Stimulated activated CD4-positive, alpha-beta T cell treated with anti-CD3 and anti-CD28 coated beads, Interleukin-1b, Interleukin-23, amount 100 ng/mL, for 1 hour (primary cell): ENCODE results near the gene RMI1.

Experiments used
- DNase-seq, 2 donors: peaks; one replicate each; pipeline ENCODE4 v3.0.0-alpha.2; 2020; ENCODE audit warnings: low read depth in 2 of 2

The RMI1 gene

DNA sequence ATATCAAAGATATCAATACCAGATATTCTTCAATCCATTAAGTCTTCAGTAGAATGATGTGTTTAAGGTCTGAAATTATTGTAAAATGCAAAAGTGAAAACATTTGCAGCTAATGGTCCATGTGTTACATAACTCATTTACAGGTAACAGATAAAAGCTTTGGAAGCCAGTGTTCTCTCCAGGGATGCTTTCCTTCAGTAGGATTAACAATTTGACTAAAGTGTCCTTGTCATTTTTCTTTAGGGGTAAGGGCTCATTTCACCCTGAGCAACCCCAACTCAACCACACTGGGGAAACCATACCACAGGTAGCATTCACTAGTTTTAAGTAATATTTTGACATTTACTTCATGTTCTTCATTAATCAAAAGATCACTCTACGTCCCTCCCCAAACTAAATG, 13.5 kb upstream of the RMI1 start:
- no peak for DNase-seq

DNA sequence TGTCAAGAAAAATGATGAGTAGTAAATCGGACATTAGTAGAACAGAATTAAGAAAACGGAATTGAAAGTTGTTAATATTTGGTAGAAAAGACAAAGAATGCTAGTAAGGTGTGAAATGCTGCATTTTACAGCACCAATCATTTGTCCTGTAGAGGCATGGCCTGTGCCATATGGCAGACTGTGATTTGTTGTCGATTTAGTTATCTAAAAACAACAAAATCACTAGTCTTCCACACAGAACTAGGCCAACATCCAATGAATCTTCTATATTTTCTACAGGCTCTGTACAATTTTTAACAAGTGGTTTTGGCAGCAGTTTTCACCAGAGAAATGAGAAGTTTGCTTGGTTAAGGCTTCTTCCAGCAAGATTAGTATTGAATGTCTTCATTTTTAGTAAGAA, 11.0 kb upstream of the RMI1 start:
- no peak for DNase-seq

DNA sequence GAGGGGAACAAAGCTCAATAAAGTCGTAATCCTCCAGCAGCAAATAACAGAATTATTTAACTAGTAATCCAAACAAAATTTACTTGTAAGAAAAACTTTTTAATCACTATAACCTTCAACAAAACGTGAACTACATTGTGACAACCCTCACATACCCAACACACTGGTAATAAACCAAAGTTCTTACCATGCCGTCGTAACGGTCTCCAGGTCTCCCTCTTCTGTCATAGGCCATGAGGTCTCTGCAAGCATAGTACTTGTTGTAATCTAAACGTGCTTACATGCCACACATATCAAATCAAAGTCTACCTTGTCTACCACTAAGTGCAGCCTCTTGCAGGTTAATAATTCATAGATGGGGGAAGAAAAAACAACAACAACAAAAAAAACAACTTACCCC, 9.1 kb upstream of the RMI1 start:
- DNase-seq: no peak

DNA sequence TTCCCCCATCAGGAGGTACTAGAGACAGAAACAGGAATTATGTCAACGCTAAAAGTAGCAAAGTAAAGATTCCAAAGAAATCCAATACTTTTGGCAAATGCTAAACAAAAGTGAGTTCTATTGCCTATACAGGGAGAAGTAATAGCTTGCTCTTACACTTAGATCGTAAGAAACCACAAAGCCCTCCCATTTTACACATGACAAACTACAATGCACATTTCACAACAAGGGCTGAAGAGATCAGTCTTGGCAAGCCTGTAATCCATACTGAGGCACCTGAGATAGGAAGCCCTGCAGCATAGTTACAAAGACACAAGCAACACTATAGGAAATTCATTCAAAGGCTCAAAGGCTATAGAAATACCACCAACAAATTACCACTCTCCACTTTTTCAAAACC, 8.3 kb upstream of the RMI1 start:
- no peak for DNase-seq

DNA sequence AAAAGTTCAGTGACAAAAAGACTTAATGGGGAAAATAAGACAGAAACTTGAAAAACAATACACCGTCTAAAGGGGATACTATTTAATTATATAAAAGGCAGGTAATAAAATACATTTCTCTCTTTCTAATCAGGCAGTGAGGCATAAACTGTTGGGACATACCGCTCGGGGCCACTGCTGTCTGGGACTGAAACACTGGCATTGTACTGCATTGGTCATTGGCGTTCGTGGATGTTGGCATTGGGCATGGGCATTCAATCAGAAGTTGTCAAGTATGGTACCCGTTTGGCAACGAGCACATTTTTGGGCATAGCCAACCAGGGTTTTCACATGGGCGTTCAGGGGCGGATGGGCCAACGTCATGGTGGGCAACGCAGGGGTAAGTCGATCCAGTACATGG, 5.3 kb upstream of the RMI1 start:
- no peak for DNase-seq

DNA sequence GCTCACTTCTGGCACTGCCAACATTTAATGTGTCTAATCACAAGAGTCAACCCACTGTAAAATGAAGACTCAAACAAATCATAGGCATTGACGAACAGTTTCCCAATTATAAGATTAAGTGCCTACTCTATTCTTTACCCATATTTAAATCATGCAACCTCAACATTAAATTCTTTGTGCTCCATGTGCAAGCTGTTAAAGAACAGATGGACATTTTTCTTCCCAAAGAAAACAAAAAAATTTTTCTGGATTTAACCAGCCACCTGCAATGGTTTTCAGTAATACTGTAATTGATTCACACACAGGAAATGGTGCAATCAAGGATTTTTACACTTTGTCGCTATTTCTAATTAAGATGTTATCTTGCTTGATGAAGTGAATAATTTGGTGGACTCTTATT, 4.2 kb upstream of the RMI1 start:
- DNase-seq: no peak

DNA sequence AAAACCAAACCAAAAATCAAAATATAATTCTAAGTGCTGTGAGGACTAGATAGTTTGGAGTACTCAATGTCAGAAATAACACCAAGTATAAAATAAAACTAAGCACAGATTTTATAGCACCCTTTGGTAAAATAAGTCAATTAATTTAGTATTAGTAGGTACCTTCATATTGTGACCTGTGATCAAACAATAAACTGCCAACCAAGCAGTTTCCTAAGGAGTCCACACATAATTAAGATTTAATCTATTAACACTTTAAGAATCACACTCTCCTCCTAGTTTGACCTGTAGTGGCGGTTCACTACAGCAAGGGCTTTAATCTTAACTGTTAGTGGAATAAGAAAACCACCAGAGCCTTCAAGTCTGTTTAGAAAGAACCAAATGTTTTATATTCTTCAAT, 3.4 kb upstream of the RMI1 start:
- no peak for DNase-seq

DNA sequence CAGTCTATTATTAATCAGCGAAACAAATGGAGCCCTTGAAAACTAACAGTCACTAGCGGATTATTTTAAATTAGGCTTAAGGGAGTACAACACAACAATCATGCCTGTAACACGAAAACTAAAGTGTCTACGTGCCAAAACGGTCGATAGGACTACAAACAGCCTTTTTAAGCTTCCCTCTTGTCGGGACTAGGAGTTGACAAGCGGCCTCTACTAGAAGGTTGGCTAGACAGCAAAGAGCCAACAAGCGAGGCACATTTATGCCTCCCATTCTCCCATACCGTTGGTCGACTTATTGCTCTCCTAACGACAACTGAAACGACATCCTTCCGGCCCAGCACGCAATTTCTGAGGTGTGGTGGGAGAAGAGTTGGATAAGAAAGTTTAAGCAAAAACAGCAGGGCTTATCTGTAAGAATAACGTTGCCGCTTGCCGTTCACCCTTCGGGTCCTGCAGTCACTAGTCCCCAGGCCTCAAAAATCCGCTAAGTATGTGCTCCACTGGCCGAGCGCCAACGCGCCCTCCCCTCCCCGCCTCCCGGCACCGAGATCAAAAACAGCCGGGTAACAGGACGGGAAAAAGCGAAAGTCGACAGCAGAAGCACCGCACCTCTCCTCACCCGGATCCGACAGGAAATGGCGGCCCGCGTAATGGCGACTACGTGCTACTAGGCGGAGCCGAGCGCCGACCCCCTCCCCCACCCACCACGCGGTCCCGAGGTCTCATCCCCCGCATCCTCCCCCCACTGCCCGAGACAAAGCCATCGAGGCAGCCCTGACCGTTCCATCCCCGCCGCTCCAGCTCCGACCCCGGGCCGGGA, 1.4 kb upstream of the RMI1 start:
- peak; percentile 73 to 75 for DNase-seq

DNA sequence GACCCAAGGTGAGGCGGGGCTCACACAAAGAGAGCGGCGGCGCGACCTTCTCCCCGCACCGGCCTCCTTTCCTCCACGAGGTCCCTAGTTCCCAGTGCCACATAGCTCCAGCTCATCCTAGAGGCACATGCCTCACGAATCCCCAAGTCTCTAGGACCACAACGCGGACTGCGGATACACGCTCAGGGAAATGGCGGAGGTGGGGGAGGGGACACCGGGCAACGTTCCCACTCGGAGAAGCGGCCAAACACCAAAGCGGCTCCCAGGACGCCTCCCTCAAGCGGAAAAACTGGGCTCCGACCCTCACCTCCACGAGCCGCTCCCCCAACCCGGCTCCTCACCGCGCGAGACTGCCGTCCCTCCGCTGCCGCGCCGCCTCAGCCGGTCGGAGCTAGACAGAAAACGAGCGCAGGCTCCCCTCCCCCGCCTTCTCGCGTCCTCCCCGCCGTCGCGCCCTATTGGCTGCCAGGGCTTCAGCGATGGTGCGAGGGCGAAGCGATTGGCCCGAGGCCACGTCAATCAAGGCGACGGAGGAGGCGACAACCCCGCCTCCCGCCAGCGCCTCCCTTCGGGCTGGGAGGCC, 702 bp upstream of the RMI1 start, which contains the start of gene HNRNPK:
Gene HNRNPK, minus strand, starts transcription at position 404 of the 583 bp plus-strand sequence. CDS start 1,963 bp downstream, outside the sequence.
- DNase-seq: peak; percentile 99

DNA sequence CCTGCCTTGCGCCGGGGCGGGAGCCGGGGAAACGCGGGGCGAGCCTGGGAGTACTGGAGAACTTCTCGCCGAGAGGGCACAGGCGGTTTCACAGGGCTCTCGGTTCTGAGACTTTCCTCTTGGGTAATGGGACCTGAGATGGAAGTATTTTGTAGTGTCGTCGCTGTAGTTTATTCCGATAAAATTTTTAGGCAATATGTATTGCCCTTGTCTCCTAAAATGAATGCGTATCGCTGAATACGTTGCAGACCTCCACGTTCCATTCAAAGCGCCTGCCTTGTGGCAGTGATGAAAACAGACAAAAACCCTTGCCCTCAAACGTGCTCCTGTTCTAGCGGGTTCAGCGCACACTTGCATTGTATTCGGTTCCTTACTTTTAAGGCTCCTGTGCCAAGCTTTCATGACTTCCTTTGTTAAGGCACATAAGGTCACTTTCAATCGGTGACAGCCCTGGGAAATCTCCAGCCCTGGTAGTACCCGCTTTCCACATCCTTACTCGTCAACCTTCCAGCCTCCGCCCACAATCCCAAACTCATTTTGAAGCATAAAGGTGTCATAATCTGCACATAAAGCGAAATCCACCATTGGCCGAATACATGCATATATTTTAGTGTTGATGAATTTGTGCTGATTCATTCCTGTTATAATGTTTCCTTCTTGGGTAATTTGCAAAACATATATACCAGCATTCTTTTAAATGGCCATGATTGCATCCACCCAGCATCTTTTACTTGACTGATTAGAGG, 694 bp downstream of the RMI1 start:
- DNase-seq: no peak

DNA sequence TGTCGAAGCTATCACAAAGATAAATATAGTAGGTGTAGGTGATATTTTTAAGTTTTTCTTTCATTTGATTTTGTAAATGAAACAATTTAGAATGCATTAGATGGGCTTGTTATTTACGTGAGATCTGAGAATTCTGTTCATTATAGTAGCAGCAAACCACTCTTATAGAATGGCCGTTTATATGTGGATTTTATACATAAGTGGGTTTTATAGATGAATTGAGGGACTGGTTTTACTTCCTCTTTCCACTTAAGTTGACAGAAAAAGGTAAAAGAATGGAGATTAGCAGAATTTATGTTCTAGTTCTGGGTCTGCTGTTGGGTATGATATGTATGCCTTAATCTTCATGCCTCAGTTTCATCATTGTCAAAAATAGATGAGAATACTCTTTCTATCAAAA, 5.6 kb downstream of the RMI1 start:
- DNase-seq: no peak

DNA sequence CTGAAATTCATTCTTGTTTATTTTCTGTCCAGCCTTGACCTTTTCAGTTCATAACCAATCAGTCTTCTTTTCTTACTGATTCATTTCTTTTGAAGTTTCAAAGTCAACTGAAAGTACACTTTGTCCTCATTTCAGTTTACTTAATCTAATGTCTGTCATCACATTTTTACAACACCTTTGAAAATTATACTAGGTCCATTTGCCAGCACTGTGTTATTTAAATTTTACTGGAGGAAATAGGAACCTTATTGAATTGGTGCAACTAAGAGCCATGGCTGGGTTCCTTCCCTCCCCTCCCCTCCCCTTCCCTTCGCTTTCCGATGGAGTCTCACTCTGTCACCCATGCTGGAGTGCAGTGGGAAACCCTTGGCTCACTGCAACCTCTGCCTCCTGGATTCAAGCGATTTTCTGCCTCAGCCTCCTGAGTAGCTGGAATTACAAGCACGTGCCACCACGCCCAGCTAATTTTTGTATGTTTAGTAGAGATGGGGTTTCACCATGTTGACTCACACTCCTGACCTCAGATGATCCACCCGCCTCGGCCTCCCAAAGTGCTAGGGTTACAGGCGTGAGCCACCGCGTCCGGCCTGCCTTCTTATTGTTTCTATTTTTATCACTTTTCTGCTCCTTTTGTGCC, 6.3 kb downstream of the RMI1 start:
- no peak for DNase-seq

DNA sequence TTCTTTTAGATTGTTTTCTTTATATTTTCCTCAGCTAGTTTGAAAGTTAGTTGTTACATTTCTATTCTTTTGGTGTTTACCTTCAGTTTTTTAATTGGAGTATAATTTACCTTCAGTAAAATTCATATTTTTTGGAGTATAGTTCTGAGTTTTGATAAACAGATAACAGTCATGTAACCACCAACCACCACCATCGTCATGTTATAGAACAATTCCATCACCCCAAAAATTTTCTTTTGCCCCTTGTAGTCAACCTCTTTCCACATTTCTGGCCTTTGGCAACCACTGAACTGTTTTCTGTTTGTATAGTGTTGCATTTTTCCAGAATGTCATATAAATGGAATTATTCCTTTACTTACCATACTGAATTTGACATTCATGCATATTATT, 6.8 kb downstream of the RMI1 start:
- DNase-seq: no peak

DNA sequence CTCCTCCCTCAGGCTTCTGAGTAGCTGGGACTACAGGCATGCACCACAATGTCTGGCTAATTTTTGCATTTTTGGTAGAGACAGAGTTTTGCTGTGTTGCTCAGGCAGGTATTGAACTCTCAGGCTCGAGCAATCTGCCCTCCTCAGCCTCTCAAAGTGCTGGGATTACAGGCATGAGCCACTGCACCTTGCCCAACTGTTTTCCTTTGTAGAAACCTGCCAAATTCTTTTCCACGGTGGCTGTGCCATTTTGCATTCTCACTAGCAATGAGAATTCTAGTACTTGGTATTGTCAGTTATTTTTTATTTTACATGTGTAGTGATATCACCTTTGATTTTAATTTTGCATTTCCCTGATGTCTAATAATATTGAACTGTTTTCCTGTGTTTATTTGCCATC, 7.8 kb downstream of the RMI1 start:
- no peak for DNase-seq

DNA sequence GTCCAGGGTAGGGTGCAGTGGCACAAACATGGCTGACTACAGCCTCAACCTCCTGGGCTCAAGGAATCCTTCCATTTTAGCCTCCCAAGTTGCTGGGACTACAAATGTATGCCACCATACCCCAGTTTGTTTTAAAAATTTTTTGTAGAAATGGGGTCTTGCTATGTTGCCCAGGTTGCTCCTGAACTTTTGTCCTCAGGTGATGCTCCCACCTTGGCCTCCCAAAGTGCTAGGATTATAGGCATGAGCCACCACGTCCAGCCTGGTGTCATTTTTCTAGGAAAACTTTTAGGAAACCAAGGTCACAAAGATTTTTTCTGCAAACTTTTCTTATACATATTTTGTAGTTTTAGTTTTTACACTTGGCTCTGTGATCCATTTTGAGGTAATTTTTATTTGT, 10.8 kb downstream of the RMI1 start:
- DNase-seq: no peak

DNA sequence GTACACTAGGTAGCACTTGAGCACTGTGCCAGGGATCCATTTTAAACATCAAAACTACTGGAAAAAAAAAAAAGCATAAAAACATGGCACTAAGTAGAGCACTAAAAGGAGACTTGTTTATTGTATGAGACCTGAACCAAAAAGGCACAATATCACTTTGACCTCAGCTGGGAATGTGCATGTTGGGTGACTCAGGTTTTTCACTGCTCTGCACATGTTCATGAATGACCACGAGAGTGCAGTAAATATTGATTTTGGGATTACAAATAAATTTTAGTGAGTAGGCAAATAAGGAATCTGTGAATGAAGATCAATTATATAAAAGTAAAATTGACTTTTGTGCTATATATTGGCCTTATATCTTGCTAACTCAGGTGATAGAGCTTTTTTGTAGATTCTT, 11.8 kb downstream of the RMI1 start:
- no peak for DNase-seq

DNA sequence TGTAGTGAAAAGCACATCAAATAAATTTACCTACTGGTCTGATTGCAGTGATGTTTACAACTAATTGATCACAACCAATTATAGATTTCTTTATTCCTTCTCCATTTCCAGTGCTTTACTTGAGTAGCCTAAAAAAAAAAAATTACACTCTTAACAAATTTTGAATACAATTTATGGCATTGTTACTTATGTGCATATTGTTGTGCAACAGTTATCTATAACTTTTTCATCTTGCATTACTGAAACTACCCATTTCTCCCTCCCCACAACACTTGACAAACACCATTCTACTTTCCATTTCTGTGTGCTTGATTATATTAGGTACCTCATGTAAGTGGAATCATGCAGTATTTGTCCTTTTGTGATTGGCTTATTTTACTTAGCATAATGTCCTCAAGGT, 12.3 kb downstream of the RMI1 start:
- no peak for DNase-seq

DNA sequence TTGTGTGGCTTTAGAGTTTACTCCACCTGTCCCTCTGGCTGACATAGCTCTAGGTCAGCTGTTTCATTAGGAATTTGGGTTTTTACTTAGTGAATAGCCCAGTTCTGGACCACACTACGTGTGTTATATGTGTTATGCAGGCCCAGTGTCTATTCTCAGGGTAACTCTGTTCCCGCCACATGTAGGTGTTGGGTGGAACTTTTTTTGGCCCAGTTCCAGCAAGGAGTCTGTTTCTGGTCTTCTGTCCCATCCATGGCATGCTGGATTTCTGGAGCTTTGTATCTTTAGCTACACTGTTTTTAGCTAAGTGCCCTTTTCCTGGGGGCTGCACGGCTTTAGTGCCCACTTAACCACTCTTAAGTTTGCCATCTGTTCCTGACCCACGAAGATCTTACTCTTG, 15.5 kb downstream of the RMI1 start:
- no peak for DNase-seq

DNA sequence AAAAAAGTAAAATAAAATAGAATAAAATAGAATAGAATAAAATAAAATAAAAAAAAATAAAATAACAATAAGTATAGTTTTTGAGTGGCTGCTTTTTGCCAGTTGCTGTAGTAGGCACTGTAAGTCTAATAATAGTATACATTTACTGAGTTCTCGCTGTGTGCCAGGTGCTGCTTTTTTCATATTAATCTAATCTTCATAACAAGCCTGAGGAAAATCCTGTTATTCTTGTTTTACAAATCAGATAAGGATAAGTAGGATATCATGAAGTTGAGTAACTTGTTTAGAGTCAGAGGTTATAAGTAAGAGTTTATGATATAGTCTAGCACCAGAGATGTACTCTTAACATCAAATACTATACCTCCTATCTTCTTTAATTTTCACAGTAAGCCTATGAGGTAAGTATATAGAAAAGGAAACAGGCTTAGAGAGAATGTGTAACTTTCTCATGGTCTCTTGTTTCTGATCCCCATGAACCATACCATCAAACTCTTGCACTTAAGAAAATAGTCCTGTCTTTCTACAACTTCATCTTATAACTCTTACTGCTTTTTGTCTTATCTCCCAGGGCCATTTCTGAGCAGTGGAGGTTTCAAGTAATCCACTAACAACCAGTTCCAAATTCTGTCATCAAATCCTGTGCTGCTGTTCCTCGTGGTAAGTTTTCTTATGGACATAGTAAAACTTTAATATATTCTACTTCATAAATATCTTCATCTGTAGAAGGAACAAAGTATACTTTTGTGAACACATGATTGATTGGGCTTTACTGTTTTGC, 18.7 kb downstream of the RMI1 start:
- DNase-seq: no peak

DNA sequence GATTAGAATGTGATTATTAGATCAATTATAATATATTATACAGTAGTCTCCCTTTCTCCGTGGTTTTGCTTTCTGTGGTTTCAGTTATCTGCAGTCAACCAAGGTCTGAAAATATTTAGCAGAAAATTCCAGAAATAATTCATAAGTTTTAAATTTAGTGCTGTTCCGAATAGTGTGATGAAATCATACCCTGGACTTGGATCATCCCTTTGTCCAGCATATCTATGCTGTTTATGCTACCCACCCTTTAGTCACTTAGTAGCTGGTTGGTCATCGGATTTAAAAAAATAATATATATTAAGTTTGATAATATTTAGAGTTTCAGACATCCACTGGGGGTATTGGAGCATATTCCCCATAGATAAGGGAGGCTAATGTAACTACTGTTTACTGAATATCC, 19.6 kb downstream of the RMI1 start:
- no peak for DNase-seq

DNA sequence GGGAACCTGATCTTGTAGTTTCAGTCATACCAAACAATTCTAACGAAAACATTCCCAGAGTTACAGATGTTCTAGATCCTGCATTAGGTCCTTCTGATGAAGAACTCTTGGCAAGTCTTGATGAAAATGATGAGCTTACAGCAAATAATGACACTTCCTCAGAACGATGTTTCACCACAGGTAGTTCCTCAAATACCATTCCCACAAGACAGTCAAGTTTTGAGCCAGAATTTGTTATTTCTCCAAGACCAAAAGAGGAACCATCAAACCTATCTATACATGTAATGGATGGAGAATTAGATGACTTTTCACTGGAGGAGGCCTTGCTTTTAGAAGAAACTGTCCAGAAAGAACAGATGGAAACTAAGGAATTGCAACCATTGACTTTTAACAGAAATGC, 21.0 kb downstream of the RMI1 start:
- DNase-seq: no peak

DNA sequence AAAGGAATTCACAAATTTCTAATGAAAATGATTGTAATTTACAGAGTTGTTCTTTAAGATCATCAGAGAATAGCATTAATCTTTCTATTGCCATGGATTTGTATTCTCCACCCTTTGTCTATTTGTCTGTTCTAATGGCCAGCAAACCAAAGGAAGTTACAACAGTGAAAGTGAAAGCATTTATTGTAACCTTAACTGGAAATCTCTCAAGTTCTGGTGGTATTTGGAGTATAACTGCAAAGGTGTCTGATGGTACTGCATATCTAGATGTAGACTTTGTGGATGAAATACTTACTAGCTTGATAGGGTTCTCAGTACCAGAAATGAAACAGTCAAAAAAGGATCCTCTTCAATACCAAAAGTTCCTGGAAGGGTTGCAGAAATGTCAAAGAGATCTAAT, 21.7 kb downstream of the RMI1 start:
- DNase-seq: no peak
